Fibroblast of lung (primary cell): ENCODE data around the gene OR6S1. TPM values are rescaled to one million over a fixed set of nuclear protein-coding genes. Genes with fewer than 3 reads are reported as not detected.

Source experiments
- DNase-seq, 2 donors: peaks; one replicate each; pipeline versions ENCODE4 v3.0.0 to v3.0.0-alpha.2; 2010; ENCODE audit warnings: low read depth in 2 of 2
- H2AFZ ChIP-seq: 2 replicates; pipeline ENCODE4 v1.5.1; 2012; ENCODE audit warnings: low read length, control low read depth, inconsistent platforms
- H3K27ac ChIP-seq: 2 replicates; pipeline ENCODE4 v1.5.1; 2011; ENCODE audit warnings: low read length, control low read depth; ENCODE audit not compliant: insufficient read depth
- H3K27me3 ChIP-seq: 2 replicates; pipeline ENCODE4 v1.5.1; 2011; ENCODE audit warnings: mild to moderate bottlenecking, low read length; ENCODE audit not compliant: control insufficient read depth, insufficient read depth
- H3K36me3 ChIP-seq: 2 replicates; pipeline ENCODE4 v1.5.1; 2011; ENCODE audit warnings: low read length; ENCODE audit not compliant: control insufficient read depth, insufficient read depth
- H3K4me1 ChIP-seq: 2 replicates; pipeline ENCODE4 v1.5.1; 2011; ENCODE audit warnings: low read length; ENCODE audit not compliant: control insufficient read depth, insufficient read depth; ENCODE audit errors: extremely low read depth
- H3K4me2 ChIP-seq: 2 replicates; pipeline ENCODE4 v1.5.1; 2011; ENCODE audit warnings: low read length, control low read depth; ENCODE audit not compliant: insufficient read depth; ENCODE audit errors: extremely low read depth
- H3K4me3 ChIP-seq, 4 experiments: fragments of 200-600 bp in 1 of 4; sonication (generic) in 1 of 4; replicated peaks in 1 of 4; 2 replicates each; pipeline ENCODE4 v1.5.1; 2011 to 2016; ENCODE audit warnings: low read length in 4 of 4, low read depth in 3 of 4, mild to moderate bottlenecking in 3 of 4, control low read depth in 2 of 4, inconsistent platforms in 1 of 4, mixed read lengths in 1 of 4; ENCODE audit not compliant: insufficient read depth in 1 of 4; ENCODE audit errors: control extremely low read depth in 1 of 4
- H3K79me2 ChIP-seq: 2 replicates; pipeline ENCODE4 v1.5.1; 2012; ENCODE audit warnings: mild to moderate bottlenecking, low read length, inconsistent platforms; ENCODE audit not compliant: control insufficient read depth, insufficient read depth
- H3K9ac ChIP-seq: 2 replicates; pipeline ENCODE4 v1.5.1; 2011; ENCODE audit warnings: mild to moderate bottlenecking, low read length, control low read depth; ENCODE audit not compliant: insufficient read depth
- H3K9me3 ChIP-seq: 2 replicates; pipeline ENCODE4 v1.5.1; 2012; ENCODE audit warnings: low read depth, low read length; ENCODE audit not compliant: control insufficient read depth, insufficient read depth
- H4K20me1 ChIP-seq: 2 replicates; pipeline ENCODE4 v1.5.1; 2011; ENCODE audit warnings: low read length; ENCODE audit not compliant: control insufficient read depth, insufficient read depth; ENCODE audit errors: extremely low read depth
- EZH2 ChIP-seq: IDR thresholded peaks from 2 replicates; pipeline ENCODE4 v1.5.1; 2012; ENCODE audit warnings: low read length, control low read depth, mild to moderate bottlenecking; ENCODE audit errors: missing control alignments
- polyA plus RNA-seq, 2 donors: library from polyadenylated mRNA; depleted of rRNA in 1 of 2; stranded (reverse) in 1 of 2; unstranded in 1 of 2; fragments of >200 nt; gene quantifications; 2 replicates each; pipeline ENCODE4 v1.2.1, GENCODE V29; 2011 to 2012; ENCODE audit warnings: missing spikeins in 1 of 2
- total RNA-seq: library from RNA; depleted of rRNA; stranded (reverse); fragments of >200 nt; gene quantifications from 2 replicates; pipeline ENCODE4 v1.2.1, GENCODE V29; 2014
- TF ChIP-seq, protein P1 (sequence below), 2 donors: IDR thresholded peaks in 1 of 2; conservative IDR thresholded peaks in 1 of 2; 1 replicate in 1 of 2; 2 replicates in 1 of 2; pipeline ENCODE4 v1.5.1; 2011 to 2012; ENCODE audit warnings: low read length in 2 of 2, control low read depth in 1 of 2, inconsistent platforms in 1 of 2, low read depth in 1 of 2, mild to moderate bottlenecking in 1 of 2

Gene OR6S1
- total and polyA plus RNA-seq, 2 donors (not counting 1 experiment from before 2014, with no cell fraction given), result not detected

DNA sequence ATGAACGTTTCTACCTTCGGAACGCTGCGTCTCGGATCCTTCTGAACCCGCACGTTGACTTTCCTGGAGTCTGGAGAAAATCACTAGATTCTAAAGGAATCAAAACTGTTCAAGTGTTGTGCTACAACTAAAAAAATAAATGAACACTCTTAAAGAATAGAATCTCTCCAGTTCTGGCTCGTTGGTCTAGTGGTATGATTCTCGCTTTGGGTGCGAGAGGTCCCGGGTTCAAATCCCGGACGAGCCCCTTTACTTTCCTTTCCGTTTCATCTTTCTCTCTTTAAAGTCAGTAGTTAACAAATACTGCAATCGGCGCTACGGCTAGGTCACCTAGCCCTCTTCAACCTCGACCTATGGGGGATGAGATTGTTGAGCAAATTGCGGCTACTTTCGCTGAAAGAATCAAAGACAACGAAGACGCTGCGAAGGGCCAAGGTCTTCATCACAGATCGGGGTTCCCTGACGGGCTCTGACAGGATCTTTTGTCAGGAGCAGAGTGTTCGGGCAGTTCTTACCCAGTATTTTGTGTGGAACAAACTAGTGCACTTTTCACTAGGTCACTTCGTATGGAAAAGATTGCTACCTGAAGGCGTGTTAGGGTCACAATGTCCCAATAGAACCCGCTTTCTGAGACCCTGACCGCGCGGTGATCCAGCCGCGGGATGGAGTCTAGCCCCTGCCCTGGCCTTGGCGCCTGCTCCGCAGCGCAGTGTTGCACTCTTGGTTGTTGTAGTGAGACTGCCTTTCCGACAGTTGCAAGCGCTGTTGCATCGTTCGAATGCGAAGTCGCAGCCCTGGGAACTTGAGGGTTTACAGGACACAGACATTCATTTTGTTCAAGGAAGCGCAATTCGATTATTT is 8.4 kb downstream of the OR6S1 start:
- Histone ChIP-seq H4K20me1 (no peaks in the 10 kb centered on the region), H2AFZ (no peak overlapping the region), H3K79me2 (no peaks in the 10 kb centered on the region), H3K4me2 (peak overlapping the region; percentile 99), H3K4me3 (peak overlapping the region; percentile 37 to 64 (median 47)), H3K27me3 (peaks cover 5% of the 10 kb centered on the region), H3K36me3 (no peaks in the 10 kb centered on the region), H3K27ac (no peak overlapping the region), H3K9me3 (no peaks in the 10 kb centered on the region), H3K4me1 (peaks cover 2% of the 10 kb centered on the region), H3K9ac (no peak overlapping the region)
- peak; percentile 65 to 82 for DNase-seq
- TF ChIP-seq EZH2, result no peak
- TF ChIP-seq, protein P1, sequence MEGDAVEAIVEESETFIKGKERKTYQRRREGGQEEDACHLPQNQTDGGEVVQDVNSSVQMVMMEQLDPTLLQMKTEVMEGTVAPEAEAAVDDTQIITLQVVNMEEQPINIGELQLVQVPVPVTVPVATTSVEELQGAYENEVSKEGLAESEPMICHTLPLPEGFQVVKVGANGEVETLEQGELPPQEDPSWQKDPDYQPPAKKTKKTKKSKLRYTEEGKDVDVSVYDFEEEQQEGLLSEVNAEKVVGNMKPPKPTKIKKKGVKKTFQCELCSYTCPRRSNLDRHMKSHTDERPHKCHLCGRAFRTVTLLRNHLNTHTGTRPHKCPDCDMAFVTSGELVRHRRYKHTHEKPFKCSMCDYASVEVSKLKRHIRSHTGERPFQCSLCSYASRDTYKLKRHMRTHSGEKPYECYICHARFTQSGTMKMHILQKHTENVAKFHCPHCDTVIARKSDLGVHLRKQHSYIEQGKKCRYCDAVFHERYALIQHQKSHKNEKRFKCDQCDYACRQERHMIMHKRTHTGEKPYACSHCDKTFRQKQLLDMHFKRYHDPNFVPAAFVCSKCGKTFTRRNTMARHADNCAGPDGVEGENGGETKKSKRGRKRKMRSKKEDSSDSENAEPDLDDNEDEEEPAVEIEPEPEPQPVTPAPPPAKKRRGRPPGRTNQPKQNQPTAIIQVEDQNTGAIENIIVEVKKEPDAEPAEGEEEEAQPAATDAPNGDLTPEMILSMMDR (conservative IDR thresholded peaks at IDR 0.05 in 1 of 2, IDR thresholded peaks at IDR 0.05 in 1 of 2; ENCODE audit: low read depth in 1 of 2, low read length in 2 of 2), result no peak

GRCh38 chr14:20632448-20632830 is 9.1 kb downstream of the OR6S1 start:
- no peak overlapping the region for H3K27ac ChIP-seq
- H3K4me3 ChIP-seq, result peak overlapping the region; percentile 37 to 64 (median 47)
- peaks cover 2% of the 10 kb centered on the region for H3K4me1 ChIP-seq
- no peaks in the 10 kb centered on the region for H3K79me2 ChIP-seq
- H3K4me2 ChIP-seq, result peak overlapping the region; percentile 99
- H3K9me3 ChIP-seq, result no peaks in the 10 kb centered on the region
- H3K27me3 ChIP-seq, result peaks cover 5% of the 10 kb centered on the region
- no peaks in the 10 kb centered on the region for H3K36me3 ChIP-seq
- no peak overlapping the region for H2AFZ ChIP-seq
- no peaks in the 10 kb centered on the region for H4K20me1 ChIP-seq
- DNase-seq, result no peak
- no peak for TF ChIP-seq EZH2
- TF ChIP-seq, protein P1 (conservative IDR thresholded peaks at IDR 0.05 in 1 of 2, IDR thresholded peaks at IDR 0.05 in 1 of 2; ENCODE audit: low read depth in 1 of 2, low read length in 2 of 2), result no peak
- no peak overlapping the region for H3K9ac ChIP-seq

DNA sequence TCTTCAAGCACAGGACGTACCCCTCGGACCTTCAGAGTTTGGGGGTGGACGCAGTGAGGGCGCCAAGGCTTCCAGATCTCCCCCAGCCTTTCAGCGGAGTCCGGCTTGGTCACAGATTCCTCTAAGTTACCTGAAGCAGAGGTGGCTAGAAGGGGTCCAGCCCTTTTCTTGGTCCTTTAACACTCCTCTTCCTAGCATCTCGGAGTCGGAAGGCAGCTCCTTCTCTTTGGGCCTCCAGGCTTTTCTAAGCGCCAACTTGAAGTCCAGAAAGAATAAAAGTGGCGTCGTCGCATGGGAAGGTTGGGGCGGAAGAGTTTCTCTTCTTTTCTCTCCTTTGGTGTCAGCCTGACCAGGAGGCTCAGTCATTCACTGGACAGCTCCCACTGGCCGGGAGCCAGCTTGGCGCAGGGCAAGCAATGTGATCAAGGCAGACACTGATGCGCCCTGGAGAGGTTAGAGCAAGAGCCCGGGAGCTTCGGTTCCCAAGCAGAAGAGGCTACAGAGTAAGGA is 9.6 kb downstream of the OR6S1 start:
- H3K4me2 ChIP-seq, result peak overlapping the region; percentile 82
- H3K9me3 ChIP-seq, result no peaks in the 10 kb centered on the region
- no peak overlapping the region for H3K9ac ChIP-seq
- H3K27me3 ChIP-seq, result peaks cover 5% of the 10 kb centered on the region
- H3K79me2 ChIP-seq, result no peaks in the 10 kb centered on the region
- no peaks in the 10 kb centered on the region for H4K20me1 ChIP-seq
- DNase-seq, result peak; percentile 49 to 53
- H3K36me3 ChIP-seq, result no peaks in the 10 kb centered on the region
- peaks cover 2% of the 10 kb centered on the region for H3K4me1 ChIP-seq
- TF ChIP-seq, protein P1 (conservative IDR thresholded peaks at IDR 0.05 in 1 of 2, IDR thresholded peaks at IDR 0.05 in 1 of 2; ENCODE audit: low read depth in 1 of 2, low read length in 2 of 2), result no peak
- no peak for TF ChIP-seq EZH2
- no peak overlapping the region for H2AFZ ChIP-seq
- peak overlapping the region in 3 of 4 experiments; percentile 32 to 64 (median 48) for H3K4me3 ChIP-seq
- no peak overlapping the region for H3K27ac ChIP-seq
